Measurements from ENCODE around the gene BAD. TPM values are rescaled to one million over a fixed set of nuclear protein-coding genes. Genes with fewer than 3 reads are reported as not detected.

BAD gene
- total and polyA plus RNA-seq, 2 of the 13 experiments (the other 11 are each of a cell fraction or from before 2014, with no cell fraction given) = 17.9 to 28.5 TPM

DNA sequence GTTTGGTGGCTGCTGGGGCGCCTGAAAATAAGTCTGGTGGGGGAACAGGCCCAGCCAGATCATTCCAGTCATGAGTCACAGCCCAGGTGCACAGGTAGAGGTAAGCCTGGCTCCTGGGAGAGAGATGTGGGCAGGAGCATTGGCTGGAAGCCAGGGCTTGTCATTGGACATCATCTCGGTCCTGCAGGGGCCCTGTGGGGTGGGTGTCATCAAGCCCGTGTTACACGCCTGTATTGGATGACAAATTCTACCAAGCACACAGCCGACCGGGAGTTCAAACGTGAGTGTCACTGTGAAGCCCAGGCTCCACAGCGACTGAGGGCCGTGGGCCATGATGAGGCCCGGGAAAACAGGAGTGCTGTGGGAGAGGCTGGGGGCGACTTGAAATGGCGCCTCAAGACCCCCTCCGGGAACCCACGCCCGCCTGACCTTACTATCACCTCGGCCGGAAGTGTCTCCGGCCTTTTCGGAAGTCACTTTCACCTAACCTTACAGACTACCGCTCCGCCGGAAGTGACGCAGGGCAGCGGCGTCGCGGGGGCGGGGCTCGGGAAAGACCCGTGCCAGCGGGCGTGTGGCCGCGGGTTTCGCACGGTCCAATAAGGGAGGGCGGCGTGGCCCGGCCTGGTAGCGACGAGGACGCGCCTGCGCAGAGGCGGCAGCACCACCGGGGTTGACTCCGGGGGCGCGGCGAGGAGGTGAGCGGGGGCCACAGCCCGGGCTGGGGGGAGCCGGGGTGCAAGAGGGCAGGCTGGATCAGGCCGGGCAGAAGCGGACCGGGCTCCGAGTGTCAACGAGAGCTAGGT, 43.8 kb downstream of the BAD start, which contains the start of gene FKBP2 (continued):
- TF ChIP-seq POLR2G (IDR thresholded peaks at IDR 0.05; ENCODE audit: low read depth, low read length) (peak; percentile 96), HIVEP1 (CRISPR knock-in tag; IDR thresholded peaks at IDR 0.05) (peak; percentile 94), ZSCAN21 (CRISPR knock-in tag; IDR thresholded peaks at IDR 0.05; ENCODE audit: borderline replicate concordance) (0 out of 2 replicates have a peak, but pooled peaks have one; percentile 9), ARHGAP35 (CRISPR knock-in tag; IDR thresholded peaks at IDR 0.05; ENCODE audit: borderline replicate concordance) (no peak), XRCC5 (optimal IDR thresholded peaks at IDR 0.05; ENCODE audit: low read length) (no peak), ZNF557 (CRISPR knock-in tag; IDR thresholded peaks at IDR 0.05) (no peak), ZNF335 (CRISPR knock-in tag; IDR thresholded peaks at IDR 0.05) (peak; percentile 39; the same call in 1 of the 2 replicates), ZBTB38 (CRISPR knock-in tag; IDR thresholded peaks at IDR 0.05) (no peak), MXD4 (CRISPR knock-in tag; IDR thresholded peaks at IDR 0.05) (no peak), KLF13 (CRISPR knock-in tag; IDR thresholded peaks at IDR 0.05) (no peak)
- TF ChIP-seq, protein P1, sequence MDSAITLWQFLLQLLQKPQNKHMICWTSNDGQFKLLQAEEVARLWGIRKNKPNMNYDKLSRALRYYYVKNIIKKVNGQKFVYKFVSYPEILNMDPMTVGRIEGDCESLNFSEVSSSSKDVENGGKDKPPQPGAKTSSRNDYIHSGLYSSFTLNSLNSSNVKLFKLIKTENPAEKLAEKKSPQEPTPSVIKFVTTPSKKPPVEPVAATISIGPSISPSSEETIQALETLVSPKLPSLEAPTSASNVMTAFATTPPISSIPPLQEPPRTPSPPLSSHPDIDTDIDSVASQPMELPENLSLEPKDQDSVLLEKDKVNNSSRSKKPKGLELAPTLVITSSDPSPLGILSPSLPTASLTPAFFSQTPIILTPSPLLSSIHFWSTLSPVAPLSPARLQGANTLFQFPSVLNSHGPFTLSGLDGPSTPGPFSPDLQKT (CRISPR knock-in tag; IDR thresholded peaks at IDR 0.05; ENCODE audit: borderline replicate concordance) = no peak
- TF ChIP-seq, protein P2, sequence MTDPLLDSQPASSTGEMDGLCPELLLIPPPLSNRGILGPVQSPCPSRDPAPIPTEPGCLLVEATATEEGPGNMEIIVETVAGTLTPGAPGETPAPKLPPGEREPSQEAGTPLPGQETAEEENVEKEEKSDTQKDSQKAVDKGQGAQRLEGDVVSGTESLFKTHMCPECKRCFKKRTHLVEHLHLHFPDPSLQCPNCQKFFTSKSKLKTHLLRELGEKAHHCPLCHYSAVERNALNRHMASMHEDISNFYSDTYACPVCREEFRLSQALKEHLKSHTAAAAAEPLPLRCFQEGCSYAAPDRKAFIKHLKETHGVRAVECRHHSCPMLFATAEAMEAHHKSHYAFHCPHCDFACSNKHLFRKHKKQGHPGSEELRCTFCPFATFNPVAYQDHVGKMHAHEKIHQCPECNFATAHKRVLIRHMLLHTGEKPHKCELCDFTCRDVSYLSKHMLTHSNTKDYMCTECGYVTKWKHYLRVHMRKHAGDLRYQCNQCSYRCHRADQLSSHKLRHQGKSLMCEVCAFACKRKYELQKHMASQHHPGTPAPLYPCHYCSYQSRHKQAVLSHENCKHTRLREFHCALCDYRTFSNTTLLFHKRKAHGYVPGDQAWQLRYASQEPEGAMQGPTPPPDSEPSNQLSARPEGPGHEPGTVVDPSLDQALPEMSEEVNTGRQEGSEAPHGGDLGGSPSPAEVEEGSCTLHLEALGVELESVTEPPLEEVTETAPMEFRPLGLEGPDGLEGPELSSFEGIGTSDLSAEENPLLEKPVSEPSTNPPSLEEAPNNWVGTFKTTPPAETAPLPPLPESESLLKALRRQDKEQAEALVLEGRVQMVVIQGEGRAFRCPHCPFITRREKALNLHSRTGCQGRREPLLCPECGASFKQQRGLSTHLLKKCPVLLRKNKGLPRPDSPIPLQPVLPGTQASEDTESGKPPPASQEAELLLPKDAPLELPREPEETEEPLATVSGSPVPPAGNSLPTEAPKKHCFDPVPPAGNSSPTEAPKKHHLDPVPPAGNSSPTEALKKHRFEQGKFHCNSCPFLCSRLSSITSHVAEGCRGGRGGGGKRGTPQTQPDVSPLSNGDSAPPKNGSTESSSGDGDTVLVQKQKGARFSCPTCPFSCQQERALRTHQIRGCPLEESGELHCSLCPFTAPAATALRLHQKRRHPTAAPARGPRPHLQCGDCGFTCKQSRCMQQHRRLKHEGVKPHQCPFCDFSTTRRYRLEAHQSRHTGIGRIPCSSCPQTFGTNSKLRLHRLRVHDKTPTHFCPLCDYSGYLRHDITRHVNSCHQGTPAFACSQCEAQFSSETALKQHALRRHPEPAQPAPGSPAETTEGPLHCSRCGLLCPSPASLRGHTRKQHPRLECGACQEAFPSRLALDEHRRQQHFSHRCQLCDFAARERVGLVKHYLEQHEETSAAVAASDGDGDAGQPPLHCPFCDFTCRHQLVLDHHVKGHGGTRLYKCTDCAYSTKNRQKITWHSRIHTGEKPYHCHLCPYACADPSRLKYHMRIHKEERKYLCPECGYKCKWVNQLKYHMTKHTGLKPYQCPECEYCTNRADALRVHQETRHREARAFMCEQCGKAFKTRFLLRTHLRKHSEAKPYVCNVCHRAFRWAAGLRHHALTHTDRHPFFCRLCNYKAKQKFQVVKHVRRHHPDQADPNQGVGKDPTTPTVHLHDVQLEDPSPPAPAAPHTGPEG (CRISPR knock-in tag; IDR thresholded peaks at IDR 0.05) = peak; percentile 88
- TF ChIP-seq, protein P3, sequence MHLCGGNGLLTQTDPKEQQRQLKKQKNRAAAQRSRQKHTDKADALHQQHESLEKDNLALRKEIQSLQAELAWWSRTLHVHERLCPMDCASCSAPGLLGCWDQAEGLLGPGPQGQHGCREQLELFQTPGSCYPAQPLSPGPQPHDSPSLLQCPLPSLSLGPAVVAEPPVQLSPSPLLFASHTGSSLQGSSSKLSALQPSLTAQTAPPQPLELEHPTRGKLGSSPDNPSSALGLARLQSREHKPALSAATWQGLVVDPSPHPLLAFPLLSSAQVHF (CRISPR knock-in tag; IDR thresholded peaks at IDR 0.05) = no peak
- TF ChIP-seq, protein P4, sequence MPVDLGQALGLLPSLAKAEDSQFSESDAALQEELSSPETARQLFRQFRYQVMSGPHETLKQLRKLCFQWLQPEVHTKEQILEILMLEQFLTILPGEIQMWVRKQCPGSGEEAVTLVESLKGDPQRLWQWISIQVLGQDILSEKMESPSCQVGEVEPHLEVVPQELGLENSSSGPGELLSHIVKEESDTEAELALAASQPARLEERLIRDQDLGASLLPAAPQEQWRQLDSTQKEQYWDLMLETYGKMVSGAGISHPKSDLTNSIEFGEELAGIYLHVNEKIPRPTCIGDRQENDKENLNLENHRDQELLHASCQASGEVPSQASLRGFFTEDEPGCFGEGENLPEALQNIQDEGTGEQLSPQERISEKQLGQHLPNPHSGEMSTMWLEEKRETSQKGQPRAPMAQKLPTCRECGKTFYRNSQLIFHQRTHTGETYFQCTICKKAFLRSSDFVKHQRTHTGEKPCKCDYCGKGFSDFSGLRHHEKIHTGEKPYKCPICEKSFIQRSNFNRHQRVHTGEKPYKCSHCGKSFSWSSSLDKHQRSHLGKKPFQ (CRISPR knock-in tag; IDR thresholded peaks at IDR 0.05; ENCODE audit: insufficient replicate concordance) = peak; percentile 20
- TF ChIP-seq, protein P5, sequence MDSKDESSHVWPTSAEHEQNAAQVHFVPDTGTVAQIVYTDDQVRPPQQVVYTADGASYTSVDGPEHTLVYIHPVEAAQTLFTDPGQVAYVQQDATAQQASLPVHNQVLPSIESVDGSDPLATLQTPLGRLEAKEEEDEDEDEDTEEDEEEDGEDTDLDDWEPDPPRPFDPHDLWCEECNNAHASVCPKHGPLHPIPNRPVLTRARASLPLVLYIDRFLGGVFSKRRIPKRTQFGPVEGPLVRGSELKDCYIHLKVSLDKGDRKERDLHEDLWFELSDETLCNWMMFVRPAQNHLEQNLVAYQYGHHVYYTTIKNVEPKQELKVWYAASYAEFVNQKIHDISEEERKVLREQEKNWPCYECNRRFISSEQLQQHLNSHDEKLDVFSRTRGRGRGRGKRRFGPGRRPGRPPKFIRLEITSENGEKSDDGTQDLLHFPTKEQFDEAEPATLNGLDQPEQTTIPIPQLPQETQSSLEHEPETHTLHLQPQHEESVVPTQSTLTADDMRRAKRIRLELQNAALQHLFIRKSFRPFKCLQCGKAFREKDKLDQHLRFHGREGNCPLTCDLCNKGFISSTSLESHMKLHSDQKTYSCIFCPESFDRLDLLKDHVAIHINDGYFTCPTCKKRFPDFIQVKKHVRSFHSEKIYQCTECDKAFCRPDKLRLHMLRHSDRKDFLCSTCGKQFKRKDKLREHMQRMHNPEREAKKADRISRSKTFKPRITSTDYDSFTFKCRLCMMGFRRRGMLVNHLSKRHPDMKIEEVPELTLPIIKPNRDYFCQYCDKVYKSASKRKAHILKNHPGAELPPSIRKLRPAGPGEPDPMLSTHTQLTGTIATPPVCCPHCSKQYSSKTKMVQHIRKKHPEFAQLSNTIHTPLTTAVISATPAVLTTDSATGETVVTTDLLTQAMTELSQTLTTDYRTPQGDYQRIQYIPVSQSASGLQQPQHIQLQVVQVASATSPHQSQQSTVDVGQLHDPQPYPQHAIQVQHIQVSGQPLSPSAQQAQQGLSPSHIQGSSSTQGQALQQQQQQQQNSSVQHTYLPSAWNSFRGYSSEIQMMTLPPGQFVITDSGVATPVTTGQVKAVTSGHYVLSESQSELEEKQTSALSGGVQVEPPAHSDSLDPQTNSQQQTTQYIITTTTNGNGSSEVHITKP (CRISPR knock-in tag; IDR thresholded peaks at IDR 0.05; ENCODE audit: low read depth) = no peak
